ENCODE measurements around the gene PYY. TPM values are rescaled to one million over a fixed set of nuclear protein-coding genes. Genes with fewer than 3 reads are reported as not detected.
A peak's percentile ranks its signal among the peaks of the same experiment; 100 is the strongest.

The PYY gene
- total RNA-seq, 4 donors from 2014 or later: 7.5 to 58.0 (median 27.5) TPM; not detected in 1

GRCh38 chr17:43983515-43984411, 30.0 kb upstream of the PYY start:
- Histone ChIP-seq H3K27ac (peak overlapping the region in 1 of 4 donors; percentile 57), H3K4me1 (peaks cover 0 to 13% (median 7%) of the 10 kb centered on the region in 4 donors), H3K36me3 (no peaks in the 10 kb centered on the region), H3K27me3 (no peaks in the 10 kb centered on the region), H3K4me3 (peak overlapping the region in 3 of 4 donors; percentile 31 to 56 (median 51)), H3K9me3 (no peaks in the 10 kb centered on the region)
- peak in 2 of 3 donors; percentile 55 to 71 for DNase-seq
- peak in 2 of 6 experiments; percentile 2 to 22 for TF ChIP-seq CTCF (IDR thresholded peaks at IDR 0.05)
- TF ChIP-seq POLR2A (IDR thresholded peaks at IDR 0.05): no peak

GRCh38 chr17:43983196-43983514, 29.4 kb upstream of the PYY start:
- no peaks in the 10 kb centered on the region for H3K27me3 ChIP-seq
- H3K4me3 ChIP-seq: peak overlapping the region in 2 of 4 donors; percentile 51 to 56
- no peaks in the 10 kb centered on the region for H3K9me3 ChIP-seq
- TF ChIP-seq POLR2A (IDR thresholded peaks at IDR 0.05) (no peak), CTCF (IDR thresholded peaks at IDR 0.05) (peak in 1 of 6 experiments; percentile 6)
- no peaks in the 10 kb centered on the region for H3K36me3 ChIP-seq
- peaks cover 0 to 13% (median 7%) of the 10 kb centered on the region in 4 donors for H3K4me1 ChIP-seq
- no peak overlapping the region for H3K27ac ChIP-seq
- no peak for DNase-seq

- no peak for DNase-seq
- H3K36me3 ChIP-seq: no peaks in the 10 kb centered on the region
- no peaks in the 10 kb centered on the region for H3K27me3 ChIP-seq
- H3K9me3 ChIP-seq: no peaks in the 10 kb centered on the region
- H3K4me1 ChIP-seq: peaks cover 0 to 13% (median 7%) of the 10 kb centered on the region in 4 donors
- H3K4me3 ChIP-seq: no peak overlapping the region
- no peak overlapping the region for H3K27ac ChIP-seq
- TF ChIP-seq CTCF (IDR thresholded peaks at IDR 0.05): no peak
- no peak for TF ChIP-seq POLR2A (IDR thresholded peaks at IDR 0.05)
Measured at GRCh38 chr17:43982171-43982570, 28.4 kb upstream of the PYY start.

GRCh38 chr17:43979671-43980070, 25.9 kb upstream of the PYY start:
- no peak for TF ChIP-seq POLR2A (IDR thresholded peaks at IDR 0.05)
- no peak for TF ChIP-seq CTCF (IDR thresholded peaks at IDR 0.05)
- Histone ChIP-seq H3K36me3 (no peaks in the 10 kb centered on the region), H3K27ac (no peak overlapping the region), H3K4me3 (no peak overlapping the region), H3K27me3 (no peaks in the 10 kb centered on the region), H3K9me3 (no peaks in the 10 kb centered on the region), H3K4me1 (peaks cover 0 to 13% (median 7%) of the 10 kb centered on the region in 4 donors)
- DNase-seq: no peak

- Histone ChIP-seq H3K4me3 (no peak overlapping the region), H3K27ac (no peak overlapping the region), H3K4me1 (peaks cover 0 to 10% (median 6%) of the 10 kb centered on the region in 4 donors), H3K36me3 (no peaks in the 10 kb centered on the region), H3K27me3 (no peaks in the 10 kb centered on the region), H3K9me3 (no peaks in the 10 kb centered on the region)
- no peak for TF ChIP-seq CTCF (IDR thresholded peaks at IDR 0.05)
- TF ChIP-seq POLR2A (IDR thresholded peaks at IDR 0.05): no peak
- DNase-seq: no peak
Measured at GRCh38 chr17:43979011-43979410, 25.3 kb upstream of the PYY start.

Data from Peyer's patch (tissue), 4 donors.